ENCODE results near the gene TPD52L2. TPM values are rescaled to one million over a fixed set of nuclear protein-coding genes. Genes with fewer than 3 reads are reported as not detected.

TPD52L2 gene
- total RNA-seq, 2 experiments from 2014 or later = 15.1 to 15.3 TPM

- ChIA-PET POLR2A (interaction anchor here (0.5 to 1.0 kb wide), 2 partner anchors 13 to 290 kb away, joined by 3 read pairs; no protein-coding TSS in a partner anchor), CTCF (no interaction called here)
- Mint-ChIP-seq H3K27me3 (no peaks in the 10 kb centered on the region), H3K36me3 (ENCODE audit: low read depth) (peaks cover 41% of the 10 kb centered on the region), H3K27ac (no peak overlapping the region), H3K4me1 (ENCODE audit: low read depth) (no peaks in the 10 kb centered on the region), H3K9me3 (no peaks in the 10 kb centered on the region), H3K4me3 (no peak overlapping the region)
- no peaks in the 10 kb centered on the region for H3K27me3 ChIP-seq (ENCODE audit: control insufficient read depth in 1 of 2, insufficient read depth in 2 of 2, low read length in 2 of 2)
- peaks cover 63% of the 10 kb centered on the region for H3K36me3 ChIP-seq (ENCODE audit: insufficient read depth, low read length)
- H3K4me3 ChIP-seq (ENCODE audit: low read length) = no peak overlapping the region
- no peak overlapping the region for H3K27ac ChIP-seq (ENCODE audit: low read depth in 1 of 2, low read length in 2 of 2)
- DNase-seq (no peak), ATAC-seq (ENCODE audit: poor library complexity) (no peak)
- TF ChIP-seq CTCF (IDR thresholded peaks at IDR 0.05) = no peak
- no peaks in the 10 kb centered on the region for H3K4me1 ChIP-seq (ENCODE audit: insufficient read depth, low read length)
- intact Hi-C loops (cut with DNase I, micrococcal nuclease) = no loop called here
- H3K9me3 ChIP-seq (ENCODE audit: control insufficient read depth in 1 of 2, insufficient read depth in 1 of 2, low read length in 2 of 2) = no peaks in the 10 kb centered on the region
Measured at GRCh38 chr20:63881451-63882226, 16.6 kb downstream of the TPD52L2 start.

GRCh38 chr20:63882257-63883200, 17.5 kb downstream of the TPD52L2 start:
- no peaks in the 10 kb centered on the region for H3K9me3 Mint-ChIP-seq

More at GRCh38 chr20:63882257-63883200, 17.5 kb downstream of the TPD52L2 start:
- Mint-ChIP-seq H3K4me3 (no peak overlapping the region), H3K27ac (no peak overlapping the region), H3K4me1 (ENCODE audit: low read depth) (no peaks in the 10 kb centered on the region), H3K36me3 (ENCODE audit: low read depth) (peaks cover 50% of the 10 kb centered on the region), H3K27me3 (no peaks in the 10 kb centered on the region)
- POLR2A ChIA-PET = interaction anchor here (0.6 to 1.0 kb wide), 2 partner anchors 98 to 290 kb away, joined by 3 read pairs; partner anchors contain the start of gene PRPF6
- CTCF ChIA-PET = no interaction called here
- no peaks in the 10 kb centered on the region for H3K9me3 ChIP-seq (ENCODE audit: control insufficient read depth in 1 of 2, insufficient read depth in 1 of 2, low read length in 2 of 2)
- TF ChIP-seq CTCF (IDR thresholded peaks at IDR 0.05) = no peak
- ATAC-seq (ENCODE audit: poor library complexity) (no peak), DNase-seq (no peak)
- H3K27me3 ChIP-seq (ENCODE audit: control insufficient read depth in 1 of 2, insufficient read depth in 2 of 2, low read length in 2 of 2) = no peaks in the 10 kb centered on the region
- no peaks in the 10 kb centered on the region for H3K4me1 ChIP-seq (ENCODE audit: insufficient read depth, low read length)
- H3K4me3 ChIP-seq (ENCODE audit: low read length) = no peak overlapping the region
- intact Hi-C loops (cut with DNase I, micrococcal nuclease) = no loop called here
- H3K36me3 ChIP-seq (ENCODE audit: insufficient read depth, low read length) = peaks cover 65% of the 10 kb centered on the region
- no peak overlapping the region for H3K27ac ChIP-seq (ENCODE audit: low read depth in 1 of 2, low read length in 2 of 2)
